Vagina (tissue), 2 donors: ENCODE measurements around the gene VPS33A.

ENCODE experiments used
- CTCF ChIP-seq, 3 experiments: fragments of 450-650 bp in 2 of 3; fragments of 200-600 bp in 1 of 3; sonication (generic) in 1 of 3; IDR thresholded peaks; one replicate each; pipeline ENCODE4 v1.5.1; 2017 to 2019; ENCODE audit warnings: antibody characterized with exemption in 3 of 3, mild to moderate bottlenecking in 2 of 3, moderate library complexity in 2 of 3
- POLR2A ChIP-seq, 2 donors: fragments of 450-650 bp; IDR thresholded peaks; one replicate each; pipeline ENCODE4 v1.6.1; 2017; ENCODE audit warnings: antibody characterized with exemption in 2 of 2, mild to moderate bottlenecking in 2 of 2, moderate library complexity in 2 of 2

DNA sequence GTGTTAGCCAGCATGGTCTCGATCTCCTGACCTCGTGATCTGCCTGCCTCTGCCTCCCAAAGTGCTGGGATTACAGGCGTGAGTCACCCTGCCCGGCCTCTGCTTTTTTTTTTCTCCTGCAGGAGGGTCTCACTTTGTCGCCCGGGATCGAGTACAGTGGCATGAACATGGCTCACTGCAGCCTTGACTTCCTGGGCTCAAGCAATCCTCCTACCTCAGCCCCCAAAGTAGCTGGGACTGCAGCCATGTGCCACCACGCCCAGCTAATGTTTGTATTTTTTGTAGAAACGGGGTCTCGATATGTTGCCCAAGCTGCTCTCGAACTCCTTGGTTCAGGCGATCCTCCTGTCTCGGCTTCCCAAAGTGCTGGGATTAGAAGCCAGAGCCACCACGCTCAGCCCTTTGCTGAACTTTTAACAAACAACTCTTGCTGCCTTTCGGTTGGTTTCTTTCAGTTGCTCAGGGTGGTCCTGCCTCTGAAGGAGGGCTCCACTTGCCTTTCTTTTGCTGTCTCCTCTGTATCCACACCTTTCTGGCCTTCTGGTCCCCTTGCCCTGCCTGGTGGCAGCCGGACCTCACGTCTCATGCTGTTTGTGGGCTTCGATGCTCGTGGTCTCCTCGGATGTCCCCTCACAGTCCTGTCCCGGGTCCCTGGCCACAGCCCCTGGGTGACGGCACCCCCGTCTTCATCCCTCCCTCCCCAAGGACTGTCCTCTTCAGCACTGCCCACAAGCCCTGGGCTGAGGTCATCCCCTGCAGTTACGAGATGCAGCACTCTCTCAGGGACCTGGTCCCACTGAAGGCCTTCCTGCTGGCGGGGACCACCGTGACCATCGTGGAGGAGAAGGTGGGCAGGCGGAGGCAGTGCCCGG lies 66.6 kb downstream of the VPS33A start:
- TF ChIP-seq CTCF (IDR thresholded peaks at IDR 0.05) = no peak
- no peak for TF ChIP-seq POLR2A (IDR thresholded peaks at IDR 0.05)
